Skin epidermis (tissue), 12 donors: ENCODE results near the gene SNX25.
"Not testable (repeated sequence)": the region's sequence is repeated elsewhere in the genome, so short reads cannot be mapped to it uniquely, and the experiment has no call there.

Source experiments
- H3K27ac ChIP-seq, 21 experiments: fragments of 200-600 bp; sonication (generic) in 11 of 21; one replicate each; pipeline ENCODE4 v1.5.0; 2020; ENCODE audit warnings: mild to moderate bottlenecking in 3 of 21, inconsistent platforms in 2 of 21, moderate library complexity in 2 of 21
- H3K4me3 ChIP-seq, 7 experiments: fragments of 200-600 bp; sonication (generic) in 2 of 7; one replicate each; pipeline ENCODE4 v1.5.0; 2020; ENCODE audit warnings: inconsistent platforms in 2 of 7, mild to moderate bottlenecking in 2 of 7, moderate library complexity in 1 of 7

The SNX25 gene

GRCh38 chr4:185290018-185290607, 80.7 kb downstream of the SNX25 start:
- Histone ChIP-seq H3K4me3 (no peak overlapping the region), H3K27ac (no peak overlapping the region)

- Histone ChIP-seq H3K4me3 (no peak overlapping the region), H3K27ac (no peak overlapping the region)
Observed at GRCh38 chr4:185290656-185291055, 81.3 kb downstream of the SNX25 start.

GRCh38 chr4:185293202-185293601, 83.8 kb downstream of the SNX25 start:
- H3K4me3 ChIP-seq: no peak overlapping the region

GRCh38 chr4:185296665-185297460, 87.5 kb downstream of the SNX25 start:
- Histone ChIP-seq H3K27ac (no peak overlapping the region), H3K4me3 (no peak overlapping the region)

More at GRCh38 chr4:185293202-185293601, 83.8 kb downstream of the SNX25 start:
- no peak overlapping the region for H3K27ac ChIP-seq

GRCh38 chr4:185298728-185299430, 89.5 kb downstream of the SNX25 start:
- H3K27ac ChIP-seq: no peak overlapping the region

GRCh38 chr4:185304541-185304940, 95.1 kb downstream of the SNX25 start:
- no peak overlapping the region for H3K4me3 ChIP-seq
- H3K27ac ChIP-seq: no peak overlapping the region

More at GRCh38 chr4:185298728-185299430, 89.5 kb downstream of the SNX25 start:
- H3K4me3 ChIP-seq: no peak overlapping the region

- Histone ChIP-seq H3K27ac (peak overlapping the region in 2 of 21 experiments; percentile 12 to 35), H3K4me3 (no peak overlapping the region)
Observed at GRCh38 chr4:185304944-185305690, 95.7 kb downstream of the SNX25 start.

- Histone ChIP-seq H3K4me3 (no peak overlapping the region), H3K27ac (peak overlapping the region in 2 of 21 experiments; percentile 23 to 53)
Observed at GRCh38 chr4:185305979-185306442, 96.6 kb downstream of the SNX25 start.

GRCh38 chr4:185307136-185307950, 97.9 kb downstream of the SNX25 start:
- Histone ChIP-seq H3K27ac (peak overlapping the region in 2 of 21 experiments; percentile 2 to 53), H3K4me3 (no peak overlapping the region)

- Histone ChIP-seq H3K27ac (no peak overlapping the region), H3K4me3 (no peak overlapping the region)
Observed at GRCh38 chr4:185309770-185310169, 100.4 kb downstream of the SNX25 start.

GRCh38 chr4:185311113-185311888, 101.9 kb downstream of the SNX25 start:
- Histone ChIP-seq H3K4me3 (no peak overlapping the region), H3K27ac (no peak overlapping the region)

- Histone ChIP-seq H3K4me3 (no peak overlapping the region), H3K27ac (no peak overlapping the region)
Observed at GRCh38 chr4:185312699-185313098, 103.3 kb downstream of the SNX25 start.

- H3K27ac ChIP-seq, H3K4me3 ChIP-seq: not testable (repeated sequence)
Observed at GRCh38 chr4:185317462-185317861, 108.1 kb downstream of the SNX25 start.

GRCh38 chr4:185317880-185318279, 108.5 kb downstream of the SNX25 start:
- H3K27ac ChIP-seq: no peak overlapping the region

GRCh38 chr4:185318679-185319078, 109.3 kb downstream of the SNX25 start:
- Histone ChIP-seq H3K27ac (no peak overlapping the region), H3K4me3 (no peak overlapping the region)

More at GRCh38 chr4:185317880-185318279, 108.5 kb downstream of the SNX25 start:
- H3K4me3 ChIP-seq: no peak overlapping the region

- Histone ChIP-seq H3K27ac (no peak overlapping the region), H3K4me3 (no peak overlapping the region)
Observed at GRCh38 chr4:185322803-185323202, 113.4 kb downstream of the SNX25 start.

- Histone ChIP-seq H3K4me3 (no peak overlapping the region), H3K27ac (no peak overlapping the region)
Observed at GRCh38 chr4:185323606-185324005, 114.2 kb downstream of the SNX25 start.

GRCh38 chr4:185324361-185324760, 115.0 kb downstream of the SNX25 start:
- H3K27ac ChIP-seq, H3K4me3 ChIP-seq: not testable (repeated sequence)
